Kidney glomerular epithelial cell (primary cell): Measurements from ENCODE around the gene TOP1.

ENCODE experiments used
- DNase-seq: peaks from one replicate; lab custom pipeline; 2025; lab: John Stamatoyannopoulos, UW

TOP1 gene

DNA sequence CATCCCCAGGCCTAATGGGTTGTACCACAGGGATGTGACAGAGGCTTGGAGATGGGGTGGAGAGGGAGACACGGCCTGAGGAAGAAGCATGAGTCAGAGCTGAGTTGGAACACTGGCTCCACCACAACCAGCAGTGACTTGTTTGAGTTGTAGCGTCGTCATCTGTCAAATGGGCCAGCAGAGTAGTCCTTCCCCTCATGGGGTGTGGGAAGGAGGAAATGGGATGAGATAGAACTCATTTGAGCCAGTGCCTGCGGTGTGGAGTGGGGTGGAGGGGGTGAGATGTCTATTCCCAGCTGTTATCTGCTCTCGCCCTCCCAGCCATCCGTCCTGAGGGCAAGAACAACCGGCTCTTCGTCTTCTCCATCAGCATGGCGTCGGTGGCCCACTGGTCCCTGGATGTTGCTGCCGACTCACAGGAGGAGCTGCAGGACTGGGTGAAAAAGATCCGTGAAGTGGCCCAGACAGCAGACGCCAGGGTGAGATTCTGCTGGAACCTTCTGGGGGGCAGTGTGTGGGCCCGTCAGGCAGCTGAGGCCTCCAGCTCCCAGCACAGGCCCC, 141.2 kb downstream of the TOP1 start:
- no peak for DNase-seq

GRCh38 chr20:41170386-41171105, 141.9 kb downstream of the TOP1 start:
- DNase-seq, result no peak

DNA sequence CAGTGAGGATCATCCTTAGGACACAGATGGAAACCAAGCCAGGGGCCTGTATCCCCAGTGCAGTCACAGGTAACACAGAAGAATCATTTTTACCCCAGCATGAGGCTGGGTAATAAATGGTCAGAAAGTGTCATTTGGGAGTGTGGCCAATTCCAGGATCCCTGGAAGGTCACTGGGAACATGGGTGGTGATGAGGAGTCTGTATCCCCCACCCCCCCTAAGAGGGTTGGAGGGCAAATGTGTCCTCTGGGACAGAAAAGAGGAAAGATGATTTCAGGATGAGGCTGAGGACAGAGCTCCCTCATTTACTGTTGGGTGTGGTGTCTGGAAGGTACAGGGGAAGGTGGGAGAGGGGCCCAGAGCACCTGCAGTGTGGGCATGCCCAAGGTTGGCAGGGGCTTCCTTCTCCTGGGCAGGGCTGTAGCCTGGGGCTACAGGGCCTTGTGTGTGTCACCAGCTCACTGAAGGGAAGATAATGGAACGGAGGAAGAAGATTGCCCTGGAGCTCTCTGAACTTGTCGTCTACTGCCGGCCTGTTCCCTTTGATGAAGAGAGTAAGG, 143.2 kb downstream of the TOP1 start:
- DNase-seq, result no peak

DNA sequence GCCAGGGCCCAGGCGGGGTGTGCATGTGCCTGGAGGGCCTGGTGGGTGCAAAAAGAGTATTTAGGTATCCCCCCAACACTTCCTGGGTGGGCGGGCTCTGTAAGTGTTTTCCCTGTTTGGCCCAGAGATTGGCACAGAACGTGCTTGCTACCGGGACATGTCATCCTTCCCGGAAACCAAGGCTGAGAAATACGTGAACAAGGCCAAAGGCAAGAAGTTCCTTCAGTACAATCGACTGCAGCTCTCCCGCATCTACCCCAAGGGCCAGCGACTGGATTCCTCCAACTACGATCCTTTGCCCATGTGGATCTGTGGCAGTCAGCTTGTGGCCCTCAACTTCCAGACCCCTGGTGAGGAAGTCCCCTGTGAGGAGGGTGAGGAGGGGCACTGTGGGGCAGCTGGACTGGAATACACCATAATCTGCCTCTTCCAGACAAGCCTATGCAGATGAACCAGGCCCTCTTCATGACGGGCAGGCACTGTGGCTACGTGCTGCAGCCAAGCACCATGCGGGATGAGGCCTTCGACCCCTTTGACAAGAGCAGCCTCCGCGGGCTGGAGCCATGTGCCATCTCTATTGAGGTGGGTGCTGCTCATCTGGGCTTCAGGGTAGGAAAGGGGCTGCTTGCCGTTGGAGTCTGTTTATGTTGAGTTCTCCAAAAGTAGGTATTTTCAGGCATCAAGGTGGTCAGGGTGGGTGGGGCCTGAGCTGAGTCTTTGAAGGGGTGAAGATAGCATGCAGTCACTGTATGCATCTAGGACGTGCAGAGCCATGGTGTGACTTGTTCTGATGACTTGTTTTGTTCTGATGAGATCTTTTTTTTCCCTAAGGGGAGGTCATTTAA, 143.9 kb downstream of the TOP1 start:
- no peak for DNase-seq

- DNase-seq, result peak; percentile 20
Observed at GRCh38 chr20:41173161-41173721, 144.6 kb downstream of the TOP1 start.

DNA sequence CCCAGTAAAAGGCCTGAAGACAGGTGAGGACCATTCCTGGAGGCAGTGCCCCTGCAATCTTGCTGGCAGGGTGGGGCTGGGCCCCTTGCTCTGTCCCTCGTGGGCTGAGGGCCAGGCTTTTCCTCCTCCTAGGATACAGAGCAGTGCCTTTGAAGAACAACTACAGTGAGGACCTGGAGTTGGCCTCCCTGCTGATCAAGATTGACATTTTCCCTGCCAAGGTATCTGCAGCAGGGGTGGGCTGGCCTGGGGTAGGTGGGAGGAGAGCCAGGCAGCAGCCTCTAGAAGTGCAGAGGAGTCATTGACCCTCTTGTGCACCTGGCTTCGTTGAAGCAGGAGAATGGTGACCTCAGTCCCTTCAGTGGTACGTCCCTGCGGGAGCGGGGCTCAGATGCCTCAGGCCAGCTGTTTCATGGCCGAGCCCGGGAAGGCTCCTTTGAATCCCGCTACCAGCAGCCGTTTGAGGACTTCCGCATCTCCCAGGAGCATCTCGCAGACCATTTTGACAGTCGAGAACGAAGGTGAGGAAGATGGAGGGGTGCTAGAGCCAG, 145.2 kb downstream of the TOP1 start:
- no peak for DNase-seq
